Fibroblast of mammary gland (primary cell): ENCODE data around the gene TTC16.

Experiments used
- DNase-seq: peaks from one replicate; pipeline ENCODE4 v3.0.0-alpha.2; 2010; ENCODE audit warnings: low read depth
- H3K4me3 ChIP-seq: 2 replicates; pipeline ENCODE4 v1.5.1; 2011; ENCODE audit warnings: low read depth, mild to moderate bottlenecking, low read length, moderate library complexity; ENCODE audit not compliant: control insufficient read depth
- CTCF ChIP-seq: conservative IDR thresholded peaks from 2 replicates; pipeline ENCODE4 v1.5.1; 2011; ENCODE audit warnings: low read depth, low read length, inconsistent platforms; ENCODE audit not compliant: control insufficient read depth, insufficient read depth

TTC16 gene

GRCh38 chr9:127769929-127770582 is 54.2 kb downstream of the TTC16 start:
- no peak for TF ChIP-seq CTCF
- no peak for DNase-seq
- H3K4me3 ChIP-seq, result no peak overlapping the region

- H3K4me3 ChIP-seq, result no peak overlapping the region
- DNase-seq, result no peak
These were observed 54.7 kb downstream of the TTC16 start for GRCh38 chr9:127770583-127770904.

GRCh38 chr9:127770905-127771569 is 55.2 kb downstream of the TTC16 start:
- TF ChIP-seq CTCF, result no peak
- peak; percentile 94 for DNase-seq
- H3K4me3 ChIP-seq, result peak overlapping the region; percentile 44

More at GRCh38 chr9:127770583-127770904, 54.7 kb downstream of the TTC16 start:
- no peak for TF ChIP-seq CTCF

GRCh38 chr9:127771570-127772189 is 55.8 kb downstream of the TTC16 start:
- no peak for TF ChIP-seq CTCF
- H3K4me3 ChIP-seq, result peak overlapping the region; percentile 6
- DNase-seq, result no peak

- H3K4me3 ChIP-seq, result no peak overlapping the region
- no peak for DNase-seq
- TF ChIP-seq CTCF, result no peak
These were observed 56.7 kb downstream of the TTC16 start for GRCh38 chr9:127772603-127773002.

GRCh38 chr9:127773272-127773671 is 57.4 kb downstream of the TTC16 start:
- TF ChIP-seq CTCF, result no peak
- DNase-seq, result no peak
- H3K4me3 ChIP-seq, result no peak overlapping the region
